ENCODE results near the gene ERICH3.

- TF ChIP-seq CTCF (IDR thresholded peaks at IDR 0.05) (no peak), EP300 (IDR thresholded peaks at IDR 0.05) (no peak), POLR2A (IDR thresholded peaks at IDR 0.05) (no peak)
These were observed 139.4 kb downstream of the ERICH3 start for GRCh38 chr1:74534241-74534640.
